SK-N-MC (cell line): ENCODE measurements around the gene CCDC152.

Source experiments
- DNase-seq: peaks from one replicate; pipeline ENCODE4 v3.0.0-alpha.2; 2011; ENCODE audit warnings: low read depth, low spot score
- H3K27ac ChIP-seq: fragments of 200-600 bp; sonication (generic); 2 replicates; pipeline ENCODE4 v1.5.1; 2016; ENCODE audit warnings: mixed run types
- H3K36me3 ChIP-seq: fragments of 200-600 bp; sonication (generic); 2 replicates; pipeline ENCODE4 v1.6.1; 2017; ENCODE audit warnings: antibody characterized with exemption, low read length, mixed read lengths; ENCODE audit not compliant: insufficient read depth
- H3K4me3 ChIP-seq: fragments of 200-600 bp; sonication (generic); 2 replicates; pipeline ENCODE4 v1.5.1; 2016
- H3K9ac ChIP-seq: fragments of 200-600 bp; sonication (generic); 2 replicates; pipeline ENCODE4 v1.8.0; 2017; ENCODE audit warnings: mixed run types, mixed read lengths; ENCODE audit not compliant: insufficient read length
- H3K9me3 ChIP-seq: fragments of 200-600 bp; sonication (generic); 2 replicates; pipeline ENCODE4 v1.6.1; 2017; ENCODE audit warnings: low read depth, mild to moderate bottlenecking, antibody characterized with exemption, low read length, moderate library complexity, mixed read lengths
- EZH2 ChIP-seq: fragments of 200-600 bp; sonication (generic); IDR thresholded peaks from one replicate; pipeline ENCODE4 v1.6.1; 2017; ENCODE audit warnings: antibody characterized with exemption
- FOXP2 ChIP-seq: optimal IDR thresholded peaks from 2 replicates; pipeline ENCODE3; 2011; ENCODE audit warnings: mild to moderate bottlenecking, moderate library complexity; ENCODE audit not compliant: insufficient read depth; ENCODE audit errors: extremely low read length, control extremely low read depth
- POLR2AphosphoS5 ChIP-seq: IDR thresholded peaks from 2 replicates; pipeline ENCODE4 v1.6.1; 2012; ENCODE audit warnings: mild to moderate bottlenecking, low read depth, low read length, borderline replicate concordance

Gene CCDC152

DNA sequence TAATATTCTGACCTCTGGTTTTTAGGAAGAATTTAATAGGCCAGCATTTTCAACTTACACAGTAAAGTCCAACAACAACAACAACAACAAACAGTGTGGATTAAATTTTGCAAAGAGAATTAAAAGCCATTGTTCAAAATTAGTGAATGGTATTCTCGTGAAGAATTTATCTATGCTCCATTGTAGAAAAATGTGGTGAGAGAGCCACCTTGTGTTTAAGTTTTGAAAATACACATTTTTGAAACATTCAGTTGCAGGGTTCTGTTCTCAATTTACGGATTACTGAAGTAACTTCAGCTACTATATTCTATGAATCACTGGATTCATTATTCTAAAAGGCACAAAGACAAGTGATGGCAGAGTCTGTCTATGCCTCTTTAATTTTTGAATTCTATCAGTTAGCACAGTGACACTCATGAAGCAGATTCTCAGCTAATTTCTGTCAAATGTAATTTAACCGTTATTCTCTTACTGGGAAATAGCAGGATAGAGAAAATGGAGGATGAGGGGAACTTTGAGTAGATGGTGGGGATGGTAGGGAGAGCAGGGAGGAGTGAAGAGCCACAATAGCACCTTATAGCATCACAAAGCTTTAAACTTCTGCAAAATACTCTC, 11.0 kb downstream of the CCDC152 start:
- H3K9ac ChIP-seq, result no peak overlapping the region
- TF ChIP-seq EZH2, result no peak
- TF ChIP-seq FOXP2, result no peak
- TF ChIP-seq POLR2AphosphoS5, result no peak
- 0 out of 2 replicates have a peak, but pooled peaks cover 7% of the 10 kb centered on the region for H3K9me3 ChIP-seq
- no peak overlapping the region for H3K4me3 ChIP-seq
- peaks cover 64% of the 10 kb centered on the region for H3K36me3 ChIP-seq
- no peak for DNase-seq
- H3K27ac ChIP-seq, result no peak overlapping the region

DNA sequence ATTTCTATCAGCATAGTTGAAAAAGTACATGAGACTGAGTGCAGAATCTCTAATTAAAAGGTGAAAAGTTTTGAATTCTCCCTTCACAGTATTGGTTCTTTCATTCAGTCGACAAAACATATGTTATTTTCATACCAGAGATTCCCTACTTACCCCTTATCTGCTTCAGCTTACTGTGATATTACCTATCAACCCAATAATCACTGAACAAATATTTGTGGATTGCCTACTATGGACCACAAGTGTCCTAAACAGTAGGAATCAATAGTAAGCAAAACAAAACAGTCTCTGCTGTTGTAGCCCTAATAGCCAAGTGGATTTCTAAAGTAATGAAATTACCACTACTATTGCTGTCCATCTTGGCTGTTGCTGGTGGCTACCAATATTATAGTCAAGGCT, 11.5 kb downstream of the CCDC152 start:
- TF ChIP-seq FOXP2 (no peak), EZH2 (no peak), POLR2AphosphoS5 (no peak)
- H3K27ac ChIP-seq, result no peak overlapping the region
- no peak for DNase-seq
- no peak overlapping the region for H3K9ac ChIP-seq
- H3K36me3 ChIP-seq, result peaks cover 58% of the 10 kb centered on the region
- H3K4me3 ChIP-seq, result no peak overlapping the region
- H3K9me3 ChIP-seq, result 0 out of 2 replicates have a peak, but pooled peaks cover 7% of the 10 kb centered on the region

DNA sequence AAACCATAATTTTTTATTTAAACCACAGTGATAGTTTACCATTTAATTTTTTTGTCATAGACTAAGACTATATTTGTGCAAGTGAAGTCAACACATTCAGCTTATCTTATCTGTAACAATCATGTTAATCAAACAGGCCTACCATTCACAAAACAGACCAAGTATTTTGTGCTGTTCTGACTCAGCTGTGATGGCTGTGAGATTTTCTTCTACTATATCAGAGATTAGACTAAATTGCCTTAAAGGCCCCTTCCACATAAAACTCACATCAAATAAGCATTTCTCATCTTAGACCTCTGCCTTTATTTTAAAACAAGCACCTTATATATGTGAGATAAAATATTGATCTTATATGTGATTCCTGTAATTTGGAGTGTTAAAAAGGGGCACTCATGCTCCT, 13.4 kb downstream of the CCDC152 start:
- TF ChIP-seq FOXP2 (no peak), EZH2 (no peak), POLR2AphosphoS5 (no peak)
- Histone ChIP-seq H3K27ac (no peak overlapping the region), H3K4me3 (no peak overlapping the region), H3K9me3 (0 out of 2 replicates have a peak, but pooled peaks cover 7% of the 10 kb centered on the region), H3K36me3 (peaks cover 40% of the 10 kb centered on the region), H3K9ac (no peak overlapping the region)
- no peak for DNase-seq

DNA sequence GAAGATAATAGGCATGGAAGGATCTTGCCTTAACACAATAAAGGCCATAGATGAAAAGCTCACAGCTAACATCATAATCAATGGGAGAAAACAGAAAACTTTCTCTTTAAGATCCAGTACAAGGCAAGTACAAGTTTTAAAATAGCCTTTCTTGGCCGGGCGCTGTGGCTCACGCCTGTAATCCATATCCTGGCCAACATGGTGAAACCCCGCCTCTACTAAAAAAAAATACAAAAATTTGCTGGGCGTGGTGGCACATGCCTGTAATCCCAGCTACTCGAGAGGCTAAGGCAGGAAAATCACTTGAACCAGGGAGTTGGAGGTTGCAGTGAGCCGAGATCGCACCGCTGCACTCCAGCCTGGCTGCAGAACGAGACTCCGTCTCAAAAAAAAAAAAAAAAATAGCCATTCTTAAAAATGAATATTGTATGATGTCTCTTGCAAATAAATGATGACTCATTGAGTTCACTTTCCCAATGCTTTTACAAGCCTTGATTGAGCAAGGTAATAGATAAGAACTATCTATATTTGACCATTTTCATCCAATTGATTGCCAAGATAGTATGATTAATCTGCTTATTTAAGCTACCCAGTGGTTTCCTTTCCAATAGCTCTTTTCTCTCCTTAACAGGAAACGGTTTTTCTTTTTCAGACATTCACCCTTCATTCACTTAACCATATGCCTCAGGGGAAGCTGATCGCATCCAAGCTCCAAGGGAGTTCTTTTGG, 15.8 kb downstream of the CCDC152 start:
- H3K9ac ChIP-seq, result no peak overlapping the region
- H3K27ac ChIP-seq, result peak overlapping the region; percentile 38; the same call in 1 of the 2 replicates
- peaks cover 33% of the 10 kb centered on the region for H3K36me3 ChIP-seq
- 0 out of 2 replicates have a peak, but pooled peaks cover 7% of the 10 kb centered on the region for H3K9me3 ChIP-seq
- TF ChIP-seq POLR2AphosphoS5 (no peak), FOXP2 (no peak), EZH2 (no peak)
- H3K4me3 ChIP-seq, result peak overlapping the region; percentile 26; the same call in 1 of the 2 replicates
- peak; percentile 47 for DNase-seq

DNA sequence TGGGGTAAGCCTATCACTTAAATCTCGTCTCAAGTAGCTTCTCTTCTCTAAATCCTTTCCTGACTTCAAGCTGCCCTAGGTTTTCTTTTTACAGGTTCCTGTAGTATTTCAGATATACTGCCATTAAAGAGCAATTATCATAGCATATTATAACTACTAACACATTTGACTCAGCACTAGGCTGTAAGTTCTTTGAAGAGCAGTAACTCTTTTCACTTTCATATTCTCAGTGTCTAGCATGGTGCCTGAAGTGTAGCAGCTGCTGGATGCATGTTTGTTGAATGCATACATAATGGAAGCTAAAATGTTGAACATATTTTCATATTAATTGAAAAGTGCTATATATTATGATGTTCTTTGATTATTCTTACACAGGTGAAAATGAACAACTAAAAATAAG, 22.5 kb downstream of the CCDC152 start:
- H3K4me3 ChIP-seq, result no peak overlapping the region
- H3K9me3 ChIP-seq, result no peaks in the 10 kb centered on the region
- no peak for DNase-seq
- no peak overlapping the region for H3K27ac ChIP-seq
- H3K9ac ChIP-seq, result no peak overlapping the region
- peaks cover 4% of the 10 kb centered on the region; the same call in 1 of the 2 replicates for H3K36me3 ChIP-seq
- TF ChIP-seq EZH2, result no peak
- no peak for TF ChIP-seq POLR2AphosphoS5
- TF ChIP-seq FOXP2, result no peak

DNA sequence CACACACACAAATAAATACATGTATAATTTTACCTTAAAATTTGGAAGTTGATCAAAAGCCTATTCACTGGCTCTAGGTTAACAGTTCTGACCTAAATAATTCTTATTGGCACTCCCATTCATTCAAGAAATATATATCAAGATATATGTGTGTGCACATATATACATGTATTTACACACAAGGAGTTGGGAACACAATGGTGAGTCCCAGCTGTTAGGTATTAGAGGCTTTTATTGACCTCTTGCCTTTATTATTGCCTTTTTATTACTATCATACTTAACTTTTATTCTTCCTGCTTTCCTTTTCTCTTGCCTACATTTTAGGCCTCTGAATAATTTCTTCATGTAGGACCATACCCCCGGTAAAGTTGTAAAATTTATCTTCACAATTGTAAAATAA, 25.0 kb downstream of the CCDC152 start:
- Histone ChIP-seq H3K4me3 (no peak overlapping the region), H3K36me3 (peaks cover 16% of the 10 kb centered on the region; the same call in 1 of the 2 replicates), H3K9me3 (peaks cover 6% of the 10 kb centered on the region; the same call in 1 of the 2 replicates), H3K9ac (no peak overlapping the region), H3K27ac (no peak overlapping the region)
- no peak for DNase-seq
- TF ChIP-seq EZH2 (no peak), FOXP2 (no peak), POLR2AphosphoS5 (no peak)

DNA sequence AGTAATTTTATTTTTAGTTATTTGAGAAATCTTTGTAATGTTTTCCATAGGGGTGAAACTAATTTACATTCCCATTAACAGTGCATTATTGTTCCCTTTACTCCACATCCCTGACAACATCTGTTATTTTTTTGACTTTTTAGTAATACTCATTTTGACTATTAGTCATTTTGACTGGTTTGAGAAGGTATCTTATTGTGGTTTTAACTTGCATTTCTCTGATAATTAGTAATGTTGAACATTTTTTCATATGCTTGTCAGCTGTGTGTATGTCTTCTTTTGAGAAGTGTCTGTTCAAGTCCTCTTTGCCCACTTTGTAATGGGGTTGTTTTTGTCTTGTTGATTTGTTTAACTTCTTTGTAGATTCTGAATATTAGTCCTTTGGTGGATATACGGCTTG, 27.5 kb downstream of the CCDC152 start:
- no peak for DNase-seq
- Histone ChIP-seq H3K9me3 (peaks cover 16% of the 10 kb centered on the region; the same call in 1 of the 2 replicates), H3K36me3 (peaks cover 20% of the 10 kb centered on the region; the same call in 1 of the 2 replicates), H3K4me3 (no peak overlapping the region), H3K27ac (no peak overlapping the region), H3K9ac (no peak overlapping the region)
- TF ChIP-seq EZH2, result no peak
- no peak for TF ChIP-seq FOXP2
- TF ChIP-seq POLR2AphosphoS5, result no peak

DNA sequence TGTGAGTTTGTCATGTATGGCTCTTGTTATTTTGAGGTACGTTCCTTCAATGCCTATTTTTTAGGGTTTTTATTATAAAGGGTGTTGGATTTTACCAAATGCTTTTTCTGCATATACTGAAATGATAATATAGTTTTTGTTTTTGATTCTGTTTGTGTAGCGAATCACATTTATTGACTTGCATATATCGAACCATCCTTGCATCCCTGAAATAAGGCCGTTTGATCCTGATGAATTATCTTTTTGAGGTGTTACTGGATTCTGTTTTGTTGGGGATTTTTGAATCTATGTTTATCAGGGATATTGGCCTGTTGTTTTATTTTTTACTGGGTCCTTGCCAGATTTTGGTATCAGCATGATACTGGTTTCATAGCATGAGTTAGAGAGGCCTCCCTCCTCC, 29.1 kb downstream of the CCDC152 start:
- peaks cover 22% of the 10 kb centered on the region; the same call in 1 of the 2 replicates for H3K36me3 ChIP-seq
- DNase-seq, result no peak
- H3K27ac ChIP-seq, result no peak overlapping the region
- no peak overlapping the region for H3K9ac ChIP-seq
- TF ChIP-seq POLR2AphosphoS5, result no peak
- TF ChIP-seq EZH2, result no peak
- no peak for TF ChIP-seq FOXP2
- H3K4me3 ChIP-seq, result no peak overlapping the region
- H3K9me3 ChIP-seq, result peaks cover 16% of the 10 kb centered on the region; the same call in 1 of the 2 replicates

DNA sequence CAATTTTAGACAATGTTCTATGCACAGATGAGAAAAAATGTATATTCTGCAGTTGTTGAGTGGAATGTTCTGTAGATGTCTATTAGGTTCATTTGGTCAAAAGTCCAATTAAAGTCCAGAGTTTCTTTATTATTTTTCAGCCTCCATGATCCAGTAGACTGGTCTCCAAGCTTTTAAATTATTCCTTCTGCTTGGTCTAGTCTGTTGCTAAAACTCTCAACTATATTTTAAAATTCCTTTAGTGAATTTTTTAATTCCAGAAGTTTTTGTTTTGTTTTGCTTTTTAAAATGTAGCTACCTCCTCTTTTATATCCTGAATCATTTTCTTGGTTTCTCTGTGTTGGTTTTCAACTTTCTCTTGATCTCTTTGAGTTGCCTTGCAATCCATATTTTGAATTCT, 30.5 kb downstream of the CCDC152 start:
- no peak overlapping the region for H3K4me3 ChIP-seq
- H3K9ac ChIP-seq, result no peak overlapping the region
- H3K9me3 ChIP-seq, result peaks cover 16% of the 10 kb centered on the region; the same call in 1 of the 2 replicates
- TF ChIP-seq POLR2AphosphoS5 (no peak), FOXP2 (no peak), EZH2 (no peak)
- no peak for DNase-seq
- peaks cover 22% of the 10 kb centered on the region; the same call in 1 of the 2 replicates for H3K36me3 ChIP-seq
- H3K27ac ChIP-seq, result no peak overlapping the region
